Activated CD4-positive, alpha-beta memory T cell treated with anti-CD3 and anti-CD28 coated beads for 36 hours (primary cell): ENCODE results near the gene SAT2. TPM values are rescaled to one million over a fixed set of nuclear protein-coding genes. Genes with fewer than 3 reads are reported as not detected.
"Not testable (repeated sequence)": the region's sequence is repeated elsewhere in the genome, so short reads cannot be mapped to it uniquely, and the experiment has no call there.

Experiments
- CTCF ChIA-PET: fragments of 350-600 bp; sonication (Branson Sonifier 250); formaldehyde crosslinking; loops from one replicate; lab custom pipeline; 2021; ENCODE audit warnings: antibody characterized with exemption, inconsistent platforms; lab: Charles Lee
- POLR2A ChIA-PET: fragments of 350-600 bp; sonication (Branson Sonifier 250); formaldehyde crosslinking; loops from one replicate; lab custom pipeline; 2021; ENCODE audit warnings: antibody characterized with exemption; lab: Charles Lee
- DNase-seq: peaks from one replicate; pipeline ENCODE4 v3.0.0-alpha.2; 2020
- H3K27ac Mint-ChIP-seq: one replicate; pipeline ENCODE4 v1.8.0; 2021; ENCODE audit warnings: mixed read lengths
- H3K27me3 Mint-ChIP-seq: one replicate; pipeline ENCODE4 v1.8.0; 2021; ENCODE audit warnings: mixed read lengths
- H3K36me3 Mint-ChIP-seq: one replicate; pipeline ENCODE4 v1.8.0; 2021; ENCODE audit warnings: mixed read lengths
- H3K4me1 Mint-ChIP-seq: one replicate; pipeline ENCODE4 v1.8.0; 2021; ENCODE audit warnings: low read depth, mixed read lengths
- H3K4me3 Mint-ChIP-seq: one replicate; pipeline ENCODE4 v1.8.0; 2021; ENCODE audit warnings: mild to moderate bottlenecking, mixed read lengths
- H3K9me3 Mint-ChIP-seq: one replicate; pipeline ENCODE4 v1.8.0; 2021; ENCODE audit warnings: mixed read lengths
- intact Hi-C: fragments of 100-400 bp; cut with micrococcal nuclease; formaldehyde crosslinking; loops from one replicate; pipeline ENCODE4 v1.15.1; 2023
- total RNA-seq, 2 experiments: library from RNA; stranded (reverse); gene quantifications; one replicate each; pipeline ENCODE4 v1.2.3, GENCODE V29; 2021

SAT2 gene
- total RNA-seq, 2 experiments from 2014 or later = 27.4 to 28.2 TPM

DNA sequence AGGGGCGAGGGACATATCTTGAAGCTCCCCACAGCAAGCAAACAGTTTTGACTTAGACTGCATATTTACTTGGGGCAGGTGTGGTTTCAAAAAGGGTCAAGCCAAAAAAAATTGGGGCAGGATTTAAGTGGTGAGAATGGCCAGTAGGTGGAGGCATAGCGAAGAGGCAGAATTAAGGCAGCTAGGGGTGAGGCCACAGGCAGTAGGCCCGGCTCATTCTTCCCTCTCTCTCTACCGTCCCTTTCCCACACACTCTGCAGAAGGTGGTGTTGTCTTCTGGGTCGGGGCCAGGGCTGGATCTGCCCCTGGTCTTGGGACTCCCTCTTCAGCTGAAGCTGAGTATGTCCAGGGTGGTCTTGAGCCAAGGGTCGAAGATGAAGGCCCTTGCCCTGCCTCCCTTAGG lies 4.9 kb upstream of the SAT2 start:
- intact Hi-C loops = loop anchor here (1.0 kb wide), 1 partner anchor 56 kb away; the partner anchor contains the start of gene WRAP53
- CTCF ChIA-PET = interaction anchor here (0.8 to 5.8 kb wide), 10 partner anchors 10 to 117 kb away, joined by 3 to 61 read pairs (median 4); partner anchors contain the start of genes FXR2, TP53 and WRAP53
- Mint-ChIP-seq H3K27me3 (no peaks in the 10 kb centered on the region), H3K27ac (no peak overlapping the region), H3K4me1 (peaks cover 2% of the 10 kb centered on the region), H3K4me3 (no peak overlapping the region), H3K9me3 (no peaks in the 10 kb centered on the region), H3K36me3 (no peaks in the 10 kb centered on the region)
- DNase-seq = peak; percentile 49
- POLR2A ChIA-PET = interaction anchor here (1.9 kb wide), 1 partner anchor 54 kb away, joined by 11 read pairs; the partner anchor contains the start of gene TP53

DNA sequence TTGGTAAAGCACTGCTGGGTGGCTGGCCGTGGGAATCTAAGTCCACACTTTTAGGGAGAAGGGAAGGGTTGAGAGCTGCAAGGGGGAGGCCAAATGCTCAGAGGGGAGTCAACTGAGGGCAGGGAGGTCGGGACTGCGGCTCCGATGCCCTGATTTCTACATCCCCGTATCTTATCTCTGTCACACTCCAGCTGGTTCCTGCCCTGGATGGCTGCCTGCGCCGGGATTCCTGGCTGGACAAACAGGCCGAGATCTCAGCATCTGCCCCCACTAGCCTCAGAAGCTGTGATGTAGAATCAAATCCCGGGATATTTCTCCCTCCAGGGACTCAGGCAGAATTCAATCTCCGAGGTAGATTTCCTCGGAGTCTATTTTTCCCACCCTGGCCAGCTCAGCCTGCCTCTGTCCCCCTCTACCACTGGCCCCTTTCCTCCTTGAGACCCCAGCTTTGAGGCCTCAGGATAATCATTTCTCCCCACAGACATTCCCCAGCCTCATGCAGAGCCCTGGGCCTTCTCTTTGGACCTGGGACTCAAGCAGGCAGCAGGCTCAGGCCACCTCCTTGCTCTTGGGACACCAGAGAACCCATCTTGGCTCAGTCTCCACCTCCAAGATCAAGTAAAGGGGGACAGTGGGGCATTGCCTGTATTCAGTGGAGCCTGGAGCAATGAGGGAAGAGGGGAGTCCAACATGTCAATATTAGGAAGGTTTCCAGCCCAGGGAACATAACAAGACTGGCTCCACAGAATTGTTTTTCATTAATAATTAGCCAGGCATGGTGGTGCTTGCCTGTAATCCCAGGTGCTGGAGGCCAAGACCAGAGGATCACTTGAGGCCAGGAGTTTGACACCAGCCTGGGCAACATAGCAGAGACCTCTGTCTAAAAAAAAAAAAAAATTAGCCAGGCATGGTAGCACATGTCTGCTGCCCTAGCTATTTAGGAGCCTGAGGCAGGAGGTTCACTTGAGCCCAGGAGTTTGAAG lies 4.1 kb upstream of the SAT2 start:
- CTCF ChIA-PET = interaction anchor here (0.8 to 5.8 kb wide), 10 partner anchors 11 to 123 kb away, joined by 3 to 61 read pairs (median 4); partner anchors contain the start of genes DNAH2, FXR2, TP53 and WRAP53
- Mint-ChIP-seq H3K36me3 (no peaks in the 10 kb centered on the region), H3K9me3 (no peaks in the 10 kb centered on the region), H3K27me3 (no peaks in the 10 kb centered on the region), H3K27ac (no peak overlapping the region), H3K4me1 (peaks cover 6% of the 10 kb centered on the region), H3K4me3 (no peak overlapping the region)
- intact Hi-C loops = loop anchor here (1.0 kb wide), 1 partner anchor 57 kb away; the partner anchor contains the start of gene WRAP53
- POLR2A ChIA-PET = interaction anchor here (1.9 kb wide), 1 partner anchor 55 kb away, joined by 11 read pairs; the partner anchor contains the start of gene TP53
- no peak for DNase-seq

DNA sequence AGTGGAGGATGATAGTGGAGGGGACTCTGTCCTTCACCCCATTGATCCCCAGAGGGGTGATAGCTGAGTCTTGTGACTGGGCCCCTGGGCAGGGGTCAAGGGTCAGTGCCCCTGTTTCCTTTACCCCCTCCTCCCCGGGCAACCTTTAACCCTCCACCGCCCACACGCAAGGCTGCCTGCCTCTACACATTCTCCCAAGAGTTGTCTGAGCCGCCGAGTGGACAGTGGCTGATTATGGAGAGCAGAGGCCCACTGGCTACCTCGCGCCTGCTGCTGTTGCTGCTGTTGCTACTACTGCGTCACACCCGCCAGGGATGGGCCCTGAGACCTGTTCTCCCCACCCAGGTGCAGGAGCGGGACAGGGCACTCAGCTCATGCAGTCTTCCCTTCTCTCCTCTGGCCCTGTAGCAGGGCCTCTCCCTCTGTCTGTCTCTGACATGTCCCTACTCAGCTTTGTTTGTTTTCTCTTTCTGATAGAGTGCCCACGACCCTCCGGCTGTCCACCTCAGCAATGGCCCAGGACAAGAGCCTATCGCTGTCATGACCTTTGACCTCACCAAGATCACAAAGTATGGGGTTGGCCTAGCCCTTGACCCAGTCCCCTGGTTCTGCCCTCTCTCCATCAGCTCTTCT lies 2.4 kb upstream of the SAT2 start, which contains the start of gene SHBG:
TSS of gene SHBG (plus strand) at position 197 of the 633 bp plus-strand sequence. CDS start at position 235, 38 bp downstream.
- CTCF ChIA-PET = interaction anchor here (0.8 to 5.8 kb wide), 4 partner anchors 11 to 87 kb away, joined by 3 to 61 read pairs (median 4); partner anchors contain the start of genes DNAH2, TP53 and WRAP53
- intact Hi-C loops = no loop called here
- Mint-ChIP-seq H3K4me3 (no peak within 1 kb of the TSS), H3K36me3 (no peaks in the 10 kb centered on the region), H3K4me1 (peaks cover 11% of the 10 kb centered on the region), H3K27me3 (no peaks in the 10 kb centered on the region), H3K27ac (no peak within 1 kb of the TSS), H3K9me3 (no peaks in the 10 kb centered on the region)
- POLR2A ChIA-PET = no interaction called here
- no peak for DNase-seq

DNA sequence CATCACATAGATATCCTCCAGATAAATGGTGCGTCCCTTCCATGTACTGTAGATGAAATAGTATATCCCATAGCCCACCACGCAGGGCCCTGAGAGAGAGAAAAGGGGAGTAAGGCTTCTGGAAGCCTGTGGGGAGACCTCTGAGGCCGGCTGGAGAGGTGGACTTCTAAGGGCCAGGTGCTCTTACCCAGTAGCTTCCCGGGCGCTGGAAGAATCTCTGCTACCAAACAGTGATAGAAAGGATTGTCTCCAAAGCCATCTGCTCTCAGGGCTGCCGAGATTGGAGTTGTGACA lies 718 bp downstream of the SAT2 start:
- ChIA-PET POLR2A (interaction anchor here (0.9 to 2.4 kb wide), 4 partner anchors 12 to 60 kb away, joined by 3 to 24 read pairs (median 6); partner anchors contain the start of genes ATP1B2, FXR2, TP53 and WRAP53), CTCF (interaction anchor here (1.2 to 3.1 kb wide), 6 partner anchors 9 to 61 kb away, joined by 4 to 26 read pairs (median 7); partner anchors contain the start of genes FXR2, MPDU1, TP53 and WRAP53)
- intact Hi-C loops = loop anchor here (1.0 kb wide), 1 partner anchor 12 kb away; no protein-coding TSS in a partner anchor
- peaks cover 11% of the 10 kb centered on the region for H3K4me1 Mint-ChIP-seq
- H3K9me3 Mint-ChIP-seq = no peaks in the 10 kb centered on the region
- H3K4me3 Mint-ChIP-seq = peak overlapping the region; percentile 89
- no peak for DNase-seq
- H3K27me3 Mint-ChIP-seq = no peaks in the 10 kb centered on the region
- no peaks in the 10 kb centered on the region for H3K36me3 Mint-ChIP-seq
- H3K27ac Mint-ChIP-seq = no peak overlapping the region

DNA sequence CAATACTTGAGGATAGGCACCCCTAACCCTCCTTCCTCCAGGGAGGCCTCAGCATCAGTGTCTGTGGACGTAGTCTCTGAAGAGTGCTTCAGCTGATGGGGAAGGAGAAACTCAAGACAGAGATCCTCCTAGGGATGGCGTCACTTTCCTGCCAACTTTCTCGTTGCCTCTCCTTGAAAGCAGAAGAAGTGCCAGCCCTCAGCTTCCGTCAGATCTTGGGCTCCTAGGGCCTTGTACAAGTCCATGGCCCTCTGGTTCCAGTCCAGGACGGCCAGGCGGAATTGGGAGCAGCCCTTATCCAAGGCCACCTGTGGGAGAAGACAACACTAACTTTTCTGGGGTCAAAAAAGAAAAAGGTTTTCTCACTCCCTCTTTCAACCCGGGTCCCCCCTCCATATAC lies 1.3 kb downstream of the SAT2 start:
- POLR2A ChIA-PET = interaction anchor here (2.0 to 2.4 kb wide), 2 partner anchors 11 to 60 kb away, joined by 7 to 24 read pairs; partner anchors contain the start of genes FXR2, TP53 and WRAP53

DNA sequence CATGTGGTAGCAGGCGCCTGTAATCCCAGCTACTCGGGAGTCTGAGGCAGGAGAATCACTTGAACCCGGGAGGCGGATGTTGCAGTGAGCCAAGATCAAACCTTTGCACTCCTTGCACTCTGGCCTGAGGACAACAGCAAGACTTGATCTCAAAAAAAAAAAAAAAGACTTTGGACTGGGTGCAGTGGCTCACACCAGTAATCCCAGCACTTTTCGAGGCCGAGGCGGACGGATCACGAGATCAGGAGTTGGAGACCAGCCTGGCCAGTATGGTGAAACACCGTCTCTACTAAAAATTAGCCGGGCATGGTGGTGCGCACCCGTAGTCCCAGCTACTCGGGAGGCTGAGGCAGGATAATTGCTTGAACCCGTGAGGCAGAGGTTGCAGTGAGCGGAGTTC lies 1.9 kb downstream of the SAT2 start:
- POLR2A ChIA-PET, DNase-seq, intact Hi-C loops, H3K27me3 Mint-ChIP-seq, H3K27ac Mint-ChIP-seq, H3K9me3 Mint-ChIP-seq, H3K36me3 Mint-ChIP-seq, H3K4me3 Mint-ChIP-seq: not testable (repeated sequence)
- H3K4me1 Mint-ChIP-seq = peaks cover 11% of the 10 kb centered on the region
- CTCF ChIA-PET = interaction anchor here (0.6 to 3.1 kb wide), 2 partner anchors 10 to 62 kb away, joined by 4 to 26 read pairs; partner anchors contain the start of genes TP53 and WRAP53

More for the DNA sequence above, 1.3 kb downstream of the SAT2 start:
- Mint-ChIP-seq H3K9me3 (no peaks in the 10 kb centered on the region), H3K27me3 (no peaks in the 10 kb centered on the region), H3K36me3 (no peaks in the 10 kb centered on the region), H3K4me1 (peaks cover 11% of the 10 kb centered on the region), H3K27ac (no peak overlapping the region), H3K4me3 (peak overlapping the region; percentile 89)
- no peak for DNase-seq
- intact Hi-C loops = no loop called here
- CTCF ChIA-PET = interaction anchor here (1.8 to 3.1 kb wide), 3 partner anchors 11 to 61 kb away, joined by 9 to 26 read pairs (median 16); partner anchors contain the start of genes FXR2, TP53 and WRAP53

DNA sequence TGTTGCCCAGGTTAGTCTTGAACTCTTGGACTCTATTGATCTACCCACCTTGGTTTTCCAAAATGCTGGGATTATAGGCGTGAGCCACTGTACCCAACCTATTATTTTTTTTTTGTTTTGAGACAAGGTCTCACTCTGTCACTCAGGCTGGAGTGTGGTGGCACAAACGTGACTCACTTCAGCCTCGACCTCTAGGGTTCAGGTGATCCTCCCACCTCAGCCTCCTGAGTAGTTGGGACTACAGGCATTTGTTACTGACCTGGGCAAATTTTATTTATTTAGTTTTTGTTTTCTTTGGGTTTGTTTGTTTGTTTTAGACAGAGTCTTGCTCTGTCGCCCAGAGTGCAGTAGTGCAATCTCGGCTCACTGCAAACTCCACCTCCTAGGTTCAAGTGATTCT lies 4.0 kb downstream of the SAT2 start:
- intact Hi-C loops = no loop called here
- H3K27me3 Mint-ChIP-seq = no peaks in the 10 kb centered on the region
- H3K4me1 Mint-ChIP-seq = peaks cover 11% of the 10 kb centered on the region
- H3K27ac Mint-ChIP-seq = no peak overlapping the region
- H3K36me3 Mint-ChIP-seq = no peaks in the 10 kb centered on the region
- ChIA-PET POLR2A (no interaction called here), CTCF (no interaction called here)
- H3K9me3 Mint-ChIP-seq = no peaks in the 10 kb centered on the region
- H3K4me3 Mint-ChIP-seq = no peak overlapping the region
- no peak for DNase-seq

DNA sequence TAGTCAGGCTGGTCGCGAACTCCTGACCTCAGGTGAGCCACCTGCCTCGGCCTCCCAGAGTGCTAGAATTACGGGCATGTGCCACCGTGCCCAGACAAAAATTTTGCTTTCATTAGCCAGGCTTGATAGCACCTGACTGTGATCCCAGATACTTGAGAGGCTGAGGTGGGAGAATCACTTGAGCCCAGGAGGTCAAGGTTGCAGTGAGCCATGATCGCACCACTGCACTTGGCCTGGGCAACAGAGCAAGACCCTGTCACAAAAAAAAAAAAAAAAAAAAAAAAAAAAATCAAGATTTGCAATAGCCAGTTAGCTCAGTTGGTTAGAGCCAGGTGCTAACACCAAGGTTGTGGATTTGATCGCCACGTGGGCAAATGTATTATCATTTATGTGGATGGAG lies 6.8 kb downstream of the SAT2 start:
- H3K4me1 Mint-ChIP-seq = no peaks in the 10 kb centered on the region
- no peak for DNase-seq
- ChIA-PET CTCF (interaction anchor here (0.6 to 1.5 kb wide), 4 partner anchors 11 to 440 kb away, joined by 3 read pairs; no protein-coding TSS in a partner anchor), POLR2A (interaction anchor here (1.6 kb wide), 1 partner anchor 18 kb away, joined by 3 read pairs; no protein-coding TSS in a partner anchor)
- H3K27me3 Mint-ChIP-seq = no peaks in the 10 kb centered on the region
- no peaks in the 10 kb centered on the region for H3K9me3 Mint-ChIP-seq
- H3K4me3 Mint-ChIP-seq = no peak overlapping the region
- intact Hi-C loops = no loop called here
- H3K27ac Mint-ChIP-seq = no peak overlapping the region
- no peaks in the 10 kb centered on the region for H3K36me3 Mint-ChIP-seq

DNA sequence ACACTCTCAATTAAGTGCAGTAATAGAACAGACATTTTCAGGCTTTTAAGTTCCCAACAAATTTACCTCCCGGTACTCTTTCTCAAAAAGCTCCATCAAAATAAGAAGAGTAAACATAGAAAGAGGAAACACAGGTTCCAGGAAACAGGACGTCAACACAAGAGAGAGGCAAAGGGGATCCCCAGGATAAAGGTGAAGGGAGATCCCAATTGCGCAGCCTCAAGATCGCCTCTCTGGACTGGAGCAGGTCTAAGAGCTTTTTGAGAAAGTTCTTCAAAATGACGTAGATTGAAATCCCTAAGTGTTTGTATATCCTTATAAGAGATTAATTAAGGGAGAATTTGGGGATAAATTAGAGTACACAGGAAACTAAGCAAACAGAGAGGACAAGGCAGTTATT lies 9.0 kb downstream of the SAT2 start:
- intact Hi-C loops = no loop called here
- ChIA-PET POLR2A (no interaction called here), CTCF (interaction anchor here (1.0 kb wide), 1 partner anchor 9 kb away, joined by 5 read pairs; the partner anchor contains the start of gene SAT2)
- Mint-ChIP-seq H3K36me3 (no peaks in the 10 kb centered on the region), H3K27ac (no peak overlapping the region), H3K4me1 (peaks cover 2% of the 10 kb centered on the region), H3K4me3 (no peak overlapping the region), H3K27me3 (no peaks in the 10 kb centered on the region), H3K9me3 (no peaks in the 10 kb centered on the region)
- DNase-seq = no peak

DNA sequence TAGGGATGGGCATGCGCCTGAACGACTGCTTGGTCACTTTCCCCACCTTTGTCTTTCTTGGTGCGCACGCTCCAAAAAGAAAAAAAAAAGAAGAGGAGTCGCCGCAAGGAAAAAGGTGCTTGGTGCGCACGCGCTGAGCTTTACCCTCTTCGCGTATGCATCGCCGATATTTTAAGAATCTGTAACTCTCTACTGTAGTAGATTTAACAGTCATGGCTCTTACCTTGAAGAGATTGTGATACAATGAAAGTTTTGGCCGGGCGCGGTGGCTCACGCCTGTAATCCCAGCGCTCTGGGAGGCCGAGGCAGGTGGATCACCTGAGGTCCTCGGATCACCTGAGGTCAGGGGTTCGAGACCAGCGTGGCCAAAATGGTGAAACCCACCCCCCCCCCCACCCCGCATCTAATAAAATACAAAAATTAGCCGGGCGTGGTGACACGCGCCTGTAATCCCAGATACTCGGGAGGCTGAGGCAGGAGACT lies 12.3 kb downstream of the SAT2 start:
- Mint-ChIP-seq H3K4me1 (peaks cover 31% of the 10 kb centered on the region), H3K4me3 (peak overlapping the region; percentile 78), H3K27ac (peak overlapping the region; percentile 87), H3K36me3 (peaks cover 5% of the 10 kb centered on the region), H3K9me3 (no peaks in the 10 kb centered on the region), H3K27me3 (no peaks in the 10 kb centered on the region)
- ChIA-PET CTCF (interaction anchor here (0.6 to 5.5 kb wide), 15 partner anchors 9 to 260 kb away, joined by 3 to 38 read pairs (median 4); partner anchors contain the start of genes MPDU1, SAT2, SENP3 and SOX15), POLR2A (interaction anchor here (0.6 to 3.8 kb wide), 8 partner anchors 12 to 174 kb away, joined by 3 to 31 read pairs (median 5); partner anchors contain the start of genes CD68, MPDU1, SAT2 and TP53)
- intact Hi-C loops = loop anchor here (1.0 to 2.0 kb wide), 6 partner anchors 12 to 504 kb away; partner anchors contain the start of genes POLR2A and SAT2
- no peak for DNase-seq
